ENCODE results near the gene UPK3BL2. TPM values are rescaled to one million over a fixed set of nuclear protein-coding genes. Genes with fewer than 3 reads are reported as not detected.
"Not testable (repeated sequence)": the region's sequence is repeated elsewhere in the genome, so short reads cannot be mapped to it uniquely, and the experiment has no call there.

UPK3BL2 gene
- total and polyA plus RNA-seq, 2 of the 4 experiments (the other 2 are of a cell fraction) = 0.18 to 5.7 TPM

- H4K20me1 ChIP-seq (ENCODE audit: insufficient read depth, low read length); CTCF ChIA-PET; BruUV-seq (replicated peaks); ATAC-seq (ENCODE audit: low read depth); H2BK20ac ChIP-seq (ENCODE audit: low read depth, low read length); H3K14ac ChIP-seq (replicated peaks; ENCODE audit: low read depth, low read length); H2AFZ ChIP-seq (replicated peaks; ENCODE audit: low read length, poor library complexity); H3K9ac ChIP-seq (ENCODE audit: low read depth, low read length); H3K79me1 ChIP-seq (ENCODE audit: low read depth in 1 of 2, low read length in 2 of 2); H2AK9ac ChIP-seq (replicated peaks; ENCODE audit: low read depth, low read length, poor library complexity); intact Hi-C loops (cut with micrococcal nuclease); H2BK15ac ChIP-seq (ENCODE audit: low read depth, low read length); H3K27me3 ChIP-seq (ENCODE audit: control insufficient read depth, insufficient read depth, low read length); POLR2A ChIA-PET (ENCODE audit: unreplicated experiment); H3K23ac ChIP-seq (ENCODE audit: low read depth, low read length); H3K56ac ChIP-seq (ENCODE audit: extremely low read depth, insufficient read depth, low read length); H2BK5ac ChIP-seq (ENCODE audit: low read depth, low read length, poor library complexity, severe bottlenecking); H3K4me1 ChIP-seq (ENCODE audit: control insufficient read depth, insufficient read depth, low read length); H3K4me3 ChIP-seq (ENCODE audit: insufficient read depth, low read depth, low read length); H3K9me1 ChIP-seq (ENCODE audit: insufficient read depth, low read length); DNase-seq; H2AK5ac ChIP-seq (ENCODE audit: low read depth, low read length); in situ Hi-C loops (cut with MboI; ENCODE audit: low sequenced_read_pairs); H2BK120ac ChIP-seq (ENCODE audit: low read depth, low read length); H3K4ac ChIP-seq (ENCODE audit: low read depth, low read length); H4K8ac ChIP-seq (ENCODE audit: low read depth in 2 of 2, low read length in 2 of 2); H3K27ac ChIP-seq (ENCODE audit: insufficient read depth, low read length); H3K18ac ChIP-seq (ENCODE audit: low read depth, low read length); H4K91ac ChIP-seq (ENCODE audit: insufficient read depth, low read depth, low read length); H3K4me2 ChIP-seq (ENCODE audit: low read depth, low read length); H3K36me3 ChIP-seq (ENCODE audit: control insufficient read depth, insufficient read depth, low read length); dilution Hi-C loops (cut with HindIII; ENCODE audit: low sequenced_read_pairs, unreplicated experiment); H4K5ac ChIP-seq (ENCODE audit: low read depth, low read length); H3K9me3 ChIP-seq (ENCODE audit: control insufficient read depth, insufficient read depth, low read length): not testable (repeated sequence)
- no CpG with 5 or more reads among the region's 12 CpGs for WGBS, 2 experiments (ENCODE audit: extremely low coverage in 2 of 2, insufficient read length in 1 of 2)
Measured at GRCh38 chr7:102545288-102545687, 1.8 kb upstream of the UPK3BL2 start.

- intact Hi-C loops (cut with micrococcal nuclease); H4K8ac ChIP-seq (ENCODE audit: low read depth in 2 of 2, low read length in 2 of 2); H2AFZ ChIP-seq (replicated peaks; ENCODE audit: low read length, poor library complexity); H3K36me3 ChIP-seq (ENCODE audit: control insufficient read depth, insufficient read depth, low read length); H3K27ac ChIP-seq (ENCODE audit: insufficient read depth, low read length); H2BK15ac ChIP-seq (ENCODE audit: low read depth, low read length); H3K23ac ChIP-seq (ENCODE audit: low read depth, low read length); H2BK120ac ChIP-seq (ENCODE audit: low read depth, low read length); H2BK5ac ChIP-seq (ENCODE audit: low read depth, low read length, poor library complexity, severe bottlenecking); H3K79me1 ChIP-seq (ENCODE audit: low read depth in 1 of 2, low read length in 2 of 2); H3K18ac ChIP-seq (ENCODE audit: low read depth, low read length); H3K27me3 ChIP-seq (ENCODE audit: control insufficient read depth, insufficient read depth, low read length); H3K9me1 ChIP-seq (ENCODE audit: insufficient read depth, low read length); POLR2A ChIA-PET (ENCODE audit: unreplicated experiment); H4K5ac ChIP-seq (ENCODE audit: low read depth, low read length); H3K4me1 ChIP-seq (ENCODE audit: control insufficient read depth, insufficient read depth, low read length); H3K4me3 ChIP-seq (ENCODE audit: insufficient read depth, low read depth, low read length); H4K91ac ChIP-seq (ENCODE audit: insufficient read depth, low read depth, low read length); H4K20me1 ChIP-seq (ENCODE audit: insufficient read depth, low read length); CTCF ChIA-PET; in situ Hi-C loops (cut with MboI; ENCODE audit: low sequenced_read_pairs); H3K4me2 ChIP-seq (ENCODE audit: low read depth, low read length); H3K4ac ChIP-seq (ENCODE audit: low read depth, low read length); BruUV-seq (replicated peaks); H3K56ac ChIP-seq (ENCODE audit: extremely low read depth, insufficient read depth, low read length); H3K9ac ChIP-seq (ENCODE audit: low read depth, low read length); DNase-seq; H3K9me3 ChIP-seq (ENCODE audit: control insufficient read depth, insufficient read depth, low read length); H3K14ac ChIP-seq (replicated peaks; ENCODE audit: low read depth, low read length); H2BK20ac ChIP-seq (ENCODE audit: low read depth, low read length); dilution Hi-C loops (cut with HindIII; ENCODE audit: low sequenced_read_pairs, unreplicated experiment); H2AK5ac ChIP-seq (ENCODE audit: low read depth, low read length); ATAC-seq (ENCODE audit: low read depth); H2AK9ac ChIP-seq (replicated peaks; ENCODE audit: low read depth, low read length, poor library complexity): not testable (repeated sequence)
- WGBS, 2 experiments (ENCODE audit: extremely low coverage in 2 of 2, insufficient read length in 1 of 2) = no CpG with 5 or more reads among the region's 1 CpG
Measured at GRCh38 chr7:102544372-102544771, 876 bp upstream of the UPK3BL2 start.
